Heart right ventricle (tissue), 16 donors: Measurements from ENCODE around the gene NSD2. TPM values are rescaled to one million over a fixed set of nuclear protein-coding genes. Genes with fewer than 3 reads are reported as not detected.

ENCODE experiments used
- ATAC-seq, 8 donors: fragments of 200-7000 bp; cut with Tn5 transposase; one replicate each; pipeline ENCODE4 v1.9.1; 2020; ENCODE audit warnings: mild to moderate bottlenecking in 8 of 8, moderate library complexity in 8 of 8, moderate number of reproducible peaks in 1 of 8
- DNase-seq, 2 donors: peaks; one replicate each; pipeline ENCODE4 v3.0.0-alpha.2; 2020
- H3K27ac ChIP-seq, 10 donors: fragments of 200-600 bp; sonication (generic) in 2 of 10; one replicate each; pipeline versions ENCODE4 v1.5.0 to v1.8.0; 2020 to 2022; ENCODE audit warnings: mild to moderate bottlenecking in 3 of 10
- H3K27me3 ChIP-seq, 7 donors: fragments of 200-600 bp; one replicate each; pipeline ENCODE4 v1.8.0; 2021 to 2022; ENCODE audit warnings: mild to moderate bottlenecking in 2 of 7
- H3K36me3 ChIP-seq, 9 donors: fragments of 200-600 bp; sonication (generic) in 1 of 9; one replicate each; pipeline versions ENCODE4 v1.5.0 to v1.8.0; 2020 to 2022; ENCODE audit warnings: mild to moderate bottlenecking in 2 of 9
- H3K4me1 ChIP-seq, 9 donors: fragments of 200-600 bp; sonication (generic) in 1 of 9; one replicate each; pipeline versions ENCODE4 v1.5.0 to v1.8.0; 2020 to 2022; ENCODE audit warnings: mild to moderate bottlenecking in 4 of 9
- H3K4me3 ChIP-seq, 10 donors: fragments of 200-600 bp; sonication (generic) in 2 of 10; one replicate each; pipeline versions ENCODE4 v1.5.0 to v1.8.0; 2020 to 2022; ENCODE audit warnings: mild to moderate bottlenecking in 7 of 10, moderate library complexity in 2 of 10
- H3K9me3 ChIP-seq, 11 donors: fragments of 200-600 bp in 10 of 11; sonication (generic) in 2 of 11; one replicate each; pipeline versions ENCODE4 v1.5.0 to v1.8.0; 2013 to 2022; ENCODE audit warnings: mild to moderate bottlenecking in 2 of 11, control low read depth in 1 of 11, moderate library complexity in 1 of 11
- WGBS, 2 donors: extraction: QIAGEN DNeasy Blood & Tissue Kit; methylation state at CpG; one replicate each; pipeline ENCODE4 v1.1.7; 2013; ENCODE audit warnings: inconsistent platforms in 1 of 2; 5-methylcytosine and 5-hydroxymethylcytosine counted together
- intact Hi-C, 10 donors: fragments of 100-400 bp; cut with DNase I; formaldehyde crosslinking; loops; one replicate each; pipeline versions ENCODE4 v1.11.1 to v1.14.2; 2022
- polyA plus RNA-seq, 2 donors: library from polyadenylated mRNA; stranded (reverse); fragments of 200-250 nt; gene quantifications; one replicate each; pipeline ENCODE4 v1.2.3, GENCODE V29; 2013
- total RNA-seq, 10 donors: library from RNA; stranded (reverse); fragmentation: NEBNext Ultra II Directional in 3 of 10; extraction: Animal tissue kit (Norgen Biotek cat#: 25700) in 3 of 10; gene quantifications; one replicate each; pipeline versions ENCODE4 v1.2.1 to v1.2.4, GENCODE V29; 2021 to 2023
- TF ChIP-seq, protein P1 (sequence below), 9 donors: fragments of 200-600 bp; sonication (generic) in 2 of 9; IDR thresholded peaks; one replicate each; pipeline versions ENCODE4 v1.5.0 to v1.8.0; 2021 to 2022; ENCODE audit warnings: antibody characterized with exemption in 9 of 9, mild to moderate bottlenecking in 5 of 9, moderate library complexity in 1 of 9
- donor health status: Arrhythmogenic right ventricular cardiomyopathy.
- donor health status: ischemic (EF 13 %, LVEDD 7.1; RV severe dilation, severe dysfunction).
- donor health status: healthy with polysubstance abuse.
- donor health status: DM: no; HTN: yes; CAD: no.
- donor health status: DM: no; HTN: no; CAD: no.
- donor health status: ischemic (EF 25% LVEDD 6.9; RV normal size, moderate dysfunction).
- donor health status: ischemic (EF 25% LVEDD 5.7; RV mildly dilated, moderate dysfunction).
- donor health status: healthy.
- donor health status: DM: yes; HTN: yes; CAD: no.
- donor health status: Ischemic cardiomyopathy.
- donor health status: ischemic (EF 35%, LVEDD 5.7; RV mildly dilated, moderate dysfunction).
- donor health status: nonischemic (EF 11% LVEDD 7.7; RV severe dilation, severe dysfunction).
- donor health status: DM: yes; HTN: yes; CAD: no.
- donor health status: PGD.
- donor health status: ischemic (EF 29% LVEDD 5.4; RV normal size, mild dysfunction).
- donor health status: nonischemic (EF 23%, LVEDD 6.1; RV moderate dilation, normal function).

NSD2 gene
- total and polyA plus RNA-seq, 12 donors, result 7.7 to 64.4 (median 44.5) TPM

DNA sequence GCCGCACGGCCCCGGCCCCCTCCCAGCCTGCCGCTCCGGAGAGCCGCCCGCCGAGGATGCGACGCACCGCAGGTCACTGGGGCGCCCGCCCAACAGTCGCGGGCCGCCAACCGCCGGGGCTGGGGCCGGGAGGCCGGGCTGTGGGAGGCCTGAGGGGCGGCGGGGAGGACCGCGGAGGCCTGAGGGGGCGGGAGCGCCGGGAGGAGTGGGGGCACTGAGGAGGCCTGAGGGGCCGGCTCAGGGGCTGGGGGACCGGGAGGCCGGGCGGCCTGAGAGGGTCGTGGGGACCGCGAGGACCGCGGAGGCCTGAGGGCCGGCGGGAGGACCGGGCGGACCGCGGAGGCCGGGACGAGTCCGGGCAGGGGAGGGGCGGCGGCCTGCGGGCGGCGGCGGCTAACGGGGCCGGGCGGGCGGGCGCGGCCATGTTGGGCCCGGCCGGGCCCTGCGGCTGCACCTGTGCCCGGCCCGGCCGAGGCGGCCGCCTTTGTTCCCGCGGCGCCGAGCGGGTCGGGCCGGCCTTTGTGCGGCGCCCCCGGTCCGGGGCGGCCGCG, 353 bp downstream of the NSD2 start:
- peaks cover 0 to 10% (median 3%) of the 10 kb centered on the region in 7 donors for H3K27me3 ChIP-seq
- H3K4me1 ChIP-seq, result peaks cover 0 to 29% (median 21%) of the 10 kb centered on the region in 9 donors
- H3K27ac ChIP-seq, result peak overlapping the region; percentile 79 to 96 (median 90)
- peak overlapping the region; percentile 67 to 98 (median 83) for H3K4me3 ChIP-seq
- intact Hi-C loops, result loop anchor here in 3 of 10 donors (1.0 to 2.0 kb wide), 2 partner anchors 15 to 28 kb away; partner anchors contain the start of gene LETM1 (in 2 of the 3)
- 0% methylated on average over 31 to 76 of the region's 79 CpGs for WGBS, 2 donors
- no peaks in the 10 kb centered on the region for H3K9me3 ChIP-seq
- H3K36me3 ChIP-seq, result no peaks in the 10 kb centered on the region
- TF ChIP-seq, protein P1, sequence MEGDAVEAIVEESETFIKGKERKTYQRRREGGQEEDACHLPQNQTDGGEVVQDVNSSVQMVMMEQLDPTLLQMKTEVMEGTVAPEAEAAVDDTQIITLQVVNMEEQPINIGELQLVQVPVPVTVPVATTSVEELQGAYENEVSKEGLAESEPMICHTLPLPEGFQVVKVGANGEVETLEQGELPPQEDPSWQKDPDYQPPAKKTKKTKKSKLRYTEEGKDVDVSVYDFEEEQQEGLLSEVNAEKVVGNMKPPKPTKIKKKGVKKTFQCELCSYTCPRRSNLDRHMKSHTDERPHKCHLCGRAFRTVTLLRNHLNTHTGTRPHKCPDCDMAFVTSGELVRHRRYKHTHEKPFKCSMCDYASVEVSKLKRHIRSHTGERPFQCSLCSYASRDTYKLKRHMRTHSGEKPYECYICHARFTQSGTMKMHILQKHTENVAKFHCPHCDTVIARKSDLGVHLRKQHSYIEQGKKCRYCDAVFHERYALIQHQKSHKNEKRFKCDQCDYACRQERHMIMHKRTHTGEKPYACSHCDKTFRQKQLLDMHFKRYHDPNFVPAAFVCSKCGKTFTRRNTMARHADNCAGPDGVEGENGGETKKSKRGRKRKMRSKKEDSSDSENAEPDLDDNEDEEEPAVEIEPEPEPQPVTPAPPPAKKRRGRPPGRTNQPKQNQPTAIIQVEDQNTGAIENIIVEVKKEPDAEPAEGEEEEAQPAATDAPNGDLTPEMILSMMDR (IDR thresholded peaks at IDR 0.05), result no peak
- DNase-seq, result peak; percentile 16 to 39
- ATAC-seq, result peak in 4 of 8 donors; percentile 2 to 44 (median 13)

DNA sequence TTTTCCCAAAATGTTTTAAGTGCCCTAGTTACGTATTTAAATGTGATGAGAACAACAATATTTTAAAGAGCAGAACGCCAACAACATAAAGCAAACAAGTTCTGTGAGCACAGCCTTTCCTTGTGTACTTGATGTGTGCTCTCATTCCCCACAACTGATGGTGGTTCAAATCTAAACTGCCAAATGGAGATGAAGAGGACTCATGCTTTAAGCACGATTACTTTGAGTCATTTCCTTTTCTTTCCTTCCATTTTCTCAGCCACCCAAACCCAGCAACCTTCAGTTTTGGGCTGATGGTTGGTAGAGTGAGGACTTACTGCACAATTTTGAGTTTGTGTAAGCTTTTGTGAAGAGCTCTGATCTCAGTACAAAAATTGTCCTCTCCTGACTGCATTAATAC, 1.7 kb downstream of the NSD2 start:
- intact Hi-C loops, result no loop called here
- Histone ChIP-seq H3K27ac (peak overlapping the region in 4 of 10 donors; percentile 2 to 90 (median 10)), H3K27me3 (no peaks in the 10 kb centered on the region), H3K4me1 (peaks cover 0 to 30% (median 21%) of the 10 kb centered on the region in 9 donors), H3K9me3 (no peaks in the 10 kb centered on the region), H3K4me3 (peak overlapping the region in 6 of 10 donors; percentile 72 to 88 (median 83)), H3K36me3 (no peaks in the 10 kb centered on the region)
- no peak for DNase-seq
- WGBS, 2 donors, result 51 to 53% methylated on average over 3 of the region's 3 CpGs
- TF ChIP-seq, protein P1 (IDR thresholded peaks at IDR 0.05), result no peak
- no peak for ATAC-seq

DNA sequence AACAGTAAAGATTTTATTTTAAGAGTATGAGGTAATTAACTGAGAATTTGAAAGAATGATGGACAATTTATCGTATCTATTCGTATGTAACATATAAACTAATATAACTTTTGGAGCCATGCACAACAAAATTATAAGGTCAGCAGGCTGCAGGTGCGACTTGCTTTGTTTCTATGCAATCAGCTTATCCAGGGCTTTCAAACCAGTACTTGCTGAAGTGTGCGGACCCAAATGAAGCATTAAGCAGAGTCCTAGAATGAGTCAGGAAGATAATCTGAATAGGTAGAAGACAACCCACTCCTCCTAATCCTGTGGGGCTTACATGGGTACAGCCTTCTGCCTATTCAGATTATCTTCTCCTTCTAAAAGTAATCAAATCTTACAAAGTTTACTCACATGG, 2.1 kb downstream of the NSD2 start:
- TF ChIP-seq, protein P1 (IDR thresholded peaks at IDR 0.05), result no peak
- H3K4me3 ChIP-seq, result no peak overlapping the region
- 62 to 81% methylated on average over 4 of the region's 4 CpGs for WGBS, 2 donors
- H3K36me3 ChIP-seq, result no peaks in the 10 kb centered on the region
- ATAC-seq (no peak), DNase-seq (no peak)
- H3K27me3 ChIP-seq, result no peaks in the 10 kb centered on the region
- peaks cover 0 to 31% (median 21%) of the 10 kb centered on the region in 9 donors for H3K4me1 ChIP-seq
- H3K27ac ChIP-seq, result peak overlapping the region in 2 of 10 donors; percentile 2 to 3
- intact Hi-C loops, result no loop called here
- H3K9me3 ChIP-seq, result no peaks in the 10 kb centered on the region

DNA sequence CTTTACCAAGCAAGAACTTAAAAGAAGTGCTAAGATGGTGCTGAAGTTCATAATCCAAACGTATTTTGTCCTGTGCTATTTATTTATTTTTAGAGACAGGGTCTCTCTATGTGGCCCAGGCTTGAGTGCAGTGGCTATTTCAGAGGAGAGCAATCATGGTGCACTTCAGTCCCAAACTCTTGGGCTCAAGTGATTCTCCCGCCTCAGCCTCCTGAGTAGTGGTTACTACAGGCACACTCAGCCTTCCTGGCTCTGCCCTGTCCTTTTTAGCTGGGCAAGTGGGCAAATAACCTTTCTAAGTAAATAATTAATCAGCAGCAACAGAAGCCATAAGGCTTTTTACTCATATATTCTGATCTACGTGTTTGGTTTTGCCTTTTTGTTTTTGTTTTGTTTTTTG, 2.6 kb downstream of the NSD2 start:
- H3K4me3 ChIP-seq, result no peak overlapping the region
- intact Hi-C loops, result no loop called here
- DNase-seq (no peak), ATAC-seq (no peak)
- H3K36me3 ChIP-seq, result no peaks in the 10 kb centered on the region
- H3K27me3 ChIP-seq, result no peaks in the 10 kb centered on the region
- WGBS, 2 donors, result 79 to 85% methylated on average over 3 of the region's 3 CpGs
- H3K27ac ChIP-seq, result no peak overlapping the region
- peaks cover 0 to 31% (median 21%) of the 10 kb centered on the region in 9 donors for H3K4me1 ChIP-seq
- TF ChIP-seq, protein P1 (IDR thresholded peaks at IDR 0.05), result no peak
- H3K9me3 ChIP-seq, result no peaks in the 10 kb centered on the region
